GM18951 (cell line): ENCODE data around the gene CRHR1.

Experiments used
- POLR2A ChIP-seq: IDR thresholded peaks from 4 replicates; pipeline ENCODE4 v1.6.1; 2011; ENCODE audit warnings: mild to moderate bottlenecking; ENCODE audit not compliant: insufficient read length, insufficient read depth; ENCODE audit errors: extremely low read depth
- in situ Hi-C: fragments of 300-500 bp; cut with MboI; formaldehyde crosslinking; loops from one replicate; pipeline ENCODE4 v1.12.0; 2022; ENCODE audit warnings: low sequenced_read_pairs, mixed read lengths, inconsistent platforms; ENCODE audit not compliant: unreplicated experiment

Gene CRHR1

DNA sequence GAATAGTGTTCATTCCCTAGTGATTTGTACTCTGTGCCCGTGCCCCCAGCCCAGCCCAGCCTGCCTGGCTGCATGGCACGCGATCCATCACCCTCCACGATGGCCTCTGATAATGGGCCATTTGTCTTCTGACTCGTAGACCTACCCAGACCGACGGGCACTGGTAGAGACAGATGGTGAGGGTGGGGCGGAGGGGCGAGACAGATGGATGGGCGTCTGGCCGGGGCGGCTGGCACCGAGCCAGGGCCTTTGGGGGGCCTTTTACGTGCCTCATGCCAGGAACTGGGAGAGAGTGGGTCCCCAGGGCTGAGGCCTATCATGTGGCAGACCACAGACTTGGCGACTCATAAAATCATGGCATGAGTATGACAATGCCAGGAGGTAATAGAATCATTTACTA lies 25.4 kb downstream of the CRHR1 start:
- no peak for TF ChIP-seq POLR2A
- in situ Hi-C loops: no loop called here

DNA sequence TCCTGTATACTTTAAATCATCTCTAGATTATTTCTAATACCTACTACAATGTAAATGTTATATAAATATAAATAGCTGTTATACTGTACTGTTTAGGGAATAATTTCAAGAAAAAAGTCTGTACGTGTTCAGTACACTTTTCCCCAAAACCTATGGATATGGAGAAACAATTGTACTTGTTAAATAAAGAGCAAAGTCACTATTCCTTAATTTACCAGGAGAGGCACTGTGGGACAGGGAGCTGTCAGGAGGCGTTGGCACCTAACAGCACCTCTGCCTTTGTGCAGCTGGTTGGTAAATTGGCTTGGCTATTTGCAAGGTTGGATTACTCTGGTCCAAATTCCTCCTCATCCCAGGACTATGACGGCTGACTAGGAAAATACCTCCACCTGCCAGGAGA lies 28.0 kb downstream of the CRHR1 start:
- TF ChIP-seq POLR2A: no peak
- in situ Hi-C loops: no loop called here

DNA sequence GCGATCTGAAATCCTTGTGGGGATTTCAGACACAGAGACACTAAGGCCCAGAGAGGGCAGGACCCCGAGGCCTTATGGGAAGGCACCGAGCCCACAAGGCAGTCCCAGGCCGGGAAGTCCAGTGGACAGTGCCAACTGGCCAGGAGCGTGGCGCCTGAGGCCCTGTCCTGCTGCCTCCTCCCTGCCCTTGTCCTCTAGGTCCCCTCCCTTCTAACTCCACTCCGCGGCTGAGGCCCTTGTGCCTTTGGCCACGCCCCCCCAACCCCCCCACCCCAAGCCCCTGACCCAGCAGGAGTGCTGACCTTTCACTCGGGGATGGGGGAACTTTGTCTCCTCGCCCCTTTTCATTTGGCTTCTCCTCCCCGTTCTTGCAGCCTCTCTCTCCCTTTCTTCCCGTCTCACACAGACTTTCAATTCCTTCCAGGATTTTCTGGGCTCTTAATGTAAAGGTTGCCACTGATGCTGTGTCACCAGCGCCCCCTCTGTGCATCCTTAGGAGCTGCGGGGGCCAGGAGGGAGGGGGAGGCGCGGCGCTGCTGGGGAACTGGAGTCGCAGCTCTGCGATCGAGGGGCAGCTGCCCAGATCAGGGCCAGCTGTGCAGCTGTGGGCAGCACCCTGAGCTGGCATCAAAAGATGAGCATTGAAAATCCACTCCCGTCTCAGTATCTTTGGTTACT lies 29.1 kb downstream of the CRHR1 start:
- TF ChIP-seq POLR2A: no peak
- in situ Hi-C loops: no loop called here

DNA sequence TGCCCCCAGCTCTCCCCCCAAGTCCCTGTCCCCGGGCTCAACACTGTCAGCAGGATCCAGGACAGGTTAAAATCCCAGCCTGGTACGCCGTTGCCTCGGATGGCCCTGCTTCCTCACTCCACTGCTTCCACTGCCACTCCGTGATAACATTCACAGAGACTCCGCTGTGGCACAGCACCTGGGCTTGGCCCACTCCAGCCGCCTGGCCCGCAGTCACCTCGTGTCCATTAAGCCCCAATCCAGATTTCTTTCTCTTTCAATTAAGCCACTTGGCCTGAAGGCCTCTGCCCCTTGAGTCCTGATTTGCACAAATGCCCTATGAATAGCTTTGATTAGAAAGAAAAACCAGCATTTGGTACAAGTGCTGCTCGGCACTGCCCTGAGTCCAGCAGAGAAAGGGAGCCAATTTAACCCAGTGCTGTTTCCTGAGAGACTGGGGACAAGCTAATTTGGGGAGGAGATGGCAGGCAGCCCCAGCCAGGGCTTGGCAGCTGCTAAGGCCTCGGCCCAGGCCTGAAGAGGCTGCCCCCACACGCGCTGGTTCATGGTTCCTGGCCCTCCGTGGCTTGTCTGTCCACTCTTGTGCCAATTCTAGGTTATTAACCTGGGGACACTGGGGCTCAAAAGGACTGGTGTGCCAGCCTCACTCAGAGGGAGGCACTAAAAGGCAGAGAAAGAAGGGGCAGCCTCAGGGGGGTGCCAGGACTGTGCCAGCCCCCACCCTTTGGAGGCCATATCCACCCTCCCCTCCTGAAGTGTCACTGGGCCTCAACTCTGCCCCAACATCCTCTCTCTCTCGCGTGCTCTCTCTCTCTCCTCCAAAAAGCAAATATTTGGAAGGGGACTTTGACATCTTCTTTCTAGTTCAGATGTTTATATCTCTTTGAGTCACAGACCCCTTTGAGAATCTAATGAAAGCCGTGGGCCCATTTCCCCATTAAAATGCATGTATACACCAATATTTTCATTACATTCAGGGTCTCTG lies 30.8 kb downstream of the CRHR1 start:
- TF ChIP-seq POLR2A: no peak
- in situ Hi-C loops: no loop called here

DNA sequence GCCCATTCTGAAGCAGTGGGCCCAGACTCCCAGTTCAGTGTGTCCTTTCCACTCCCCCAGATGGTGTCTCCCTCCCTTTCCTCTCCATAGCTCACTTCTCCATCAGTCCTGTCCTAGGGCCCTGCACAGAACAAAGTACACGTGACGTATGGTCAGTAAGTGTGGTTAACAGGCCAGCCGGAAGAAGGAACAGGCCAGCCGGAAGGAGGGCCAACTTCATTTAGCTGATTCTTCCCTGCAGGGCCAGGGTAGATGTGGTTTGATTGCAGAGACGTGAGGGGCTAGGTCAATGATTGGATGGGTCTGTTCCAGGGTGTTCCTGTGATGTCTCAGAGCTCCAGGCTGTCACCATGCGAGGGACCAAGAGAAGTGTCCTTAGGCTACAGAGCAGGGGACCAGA lies 31.6 kb downstream of the CRHR1 start:
- in situ Hi-C loops: no loop called here
- no peak for TF ChIP-seq POLR2A

DNA sequence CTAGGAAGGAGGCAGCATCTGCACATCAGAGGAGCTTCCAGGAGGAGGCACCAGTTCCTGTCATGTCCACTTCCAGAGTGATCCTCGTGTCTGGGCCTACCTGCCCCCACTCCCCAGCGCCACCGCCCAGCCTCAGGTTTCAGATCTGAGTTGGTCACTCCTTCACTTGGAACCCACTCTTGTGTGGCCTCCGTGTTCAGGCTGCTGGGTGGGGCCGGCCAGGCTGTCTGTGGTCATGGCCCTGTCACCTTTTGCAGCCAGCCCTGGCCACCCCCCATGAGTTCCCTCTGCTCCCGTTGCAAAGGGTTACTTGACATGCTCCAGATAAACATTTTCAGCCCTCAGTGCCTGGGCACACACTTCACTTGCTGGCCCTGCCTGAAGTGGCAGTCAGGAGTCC lies 33.9 kb downstream of the CRHR1 start:
- TF ChIP-seq POLR2A: no peak
- in situ Hi-C loops: no loop called here

DNA sequence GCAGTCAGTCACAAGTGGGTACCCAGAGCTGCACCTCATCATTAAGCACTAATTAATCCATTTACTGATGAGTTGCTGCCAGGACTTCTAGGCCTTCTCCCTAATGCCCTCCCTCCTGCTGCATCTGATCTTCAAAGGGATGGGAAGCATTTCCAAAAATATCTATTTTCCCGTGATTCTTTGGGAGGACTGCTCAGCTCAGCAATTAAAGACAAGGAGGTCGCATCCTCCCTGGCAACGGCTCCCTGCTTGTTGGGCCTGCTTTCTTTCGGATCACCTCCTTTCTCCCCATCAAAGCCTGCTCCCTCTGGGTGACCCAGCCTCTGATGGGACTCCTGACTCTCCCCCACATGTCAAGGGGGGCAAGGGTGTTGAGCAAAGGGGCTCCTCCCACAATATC lies 34.6 kb downstream of the CRHR1 start:
- no peak for TF ChIP-seq POLR2A
- in situ Hi-C loops: no loop called here

DNA sequence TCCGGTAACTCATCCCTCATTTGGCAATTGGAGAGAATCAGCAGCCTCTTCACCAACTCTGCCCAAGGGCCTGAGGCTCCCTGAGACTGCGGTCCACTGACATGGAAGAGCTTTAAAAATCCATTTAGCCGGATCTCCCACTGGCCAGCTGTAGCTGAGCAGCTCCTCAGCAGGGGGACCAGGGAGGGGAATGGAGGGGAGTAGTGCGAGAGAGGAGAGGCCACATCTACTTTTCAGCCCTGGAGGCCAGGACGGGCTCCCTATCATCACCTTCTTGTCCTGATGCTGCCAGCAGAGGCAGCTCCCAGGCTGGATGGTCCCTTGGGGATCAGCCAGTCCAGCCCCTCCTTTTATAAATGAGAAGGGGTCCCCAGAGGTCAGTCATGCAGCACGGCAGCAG lies 35.5 kb downstream of the CRHR1 start:
- in situ Hi-C loops: loop anchor here (10.0 kb wide), 1 partner anchor 175 kb away; no protein-coding TSS in a partner anchor
- no peak for TF ChIP-seq POLR2A

DNA sequence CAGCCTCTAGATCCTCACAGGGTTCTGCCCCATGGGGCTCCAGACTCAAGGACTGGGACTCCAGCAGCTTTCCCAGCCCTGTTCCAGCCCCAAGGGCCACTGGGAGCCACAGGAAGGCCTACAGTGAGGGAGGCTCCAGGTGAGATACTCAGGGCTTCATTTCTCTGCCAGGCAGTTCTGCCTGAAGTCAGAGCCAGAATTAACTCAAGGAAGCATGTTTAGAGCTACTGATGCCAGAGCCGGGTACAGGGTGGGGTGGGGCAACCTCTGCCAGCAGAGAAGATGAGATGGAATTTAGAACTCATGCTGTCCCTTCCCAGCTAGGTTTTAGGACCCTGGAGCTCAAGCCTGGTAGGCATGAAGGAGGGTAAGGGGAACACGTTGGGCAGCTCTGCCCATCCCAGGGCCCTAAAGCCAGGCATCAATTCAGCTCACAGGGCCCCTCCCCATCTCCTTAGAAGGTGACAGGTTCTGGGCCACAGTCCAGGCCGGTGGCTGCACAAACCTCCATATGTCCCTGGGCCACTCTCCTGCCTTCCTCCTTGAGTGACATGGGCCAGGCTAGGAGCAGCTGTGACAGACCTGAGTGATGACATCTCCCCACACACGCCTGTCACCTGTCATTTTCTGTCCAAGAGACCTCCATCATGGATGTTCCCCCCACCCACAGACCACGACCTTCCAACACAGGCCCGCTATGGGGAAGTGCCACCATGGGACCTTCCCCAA lies 36.1 kb downstream of the CRHR1 start:
- in situ Hi-C loops: loop anchor here (10.0 kb wide), 1 partner anchor 175 kb away; no protein-coding TSS in a partner anchor
- TF ChIP-seq POLR2A: no peak

DNA sequence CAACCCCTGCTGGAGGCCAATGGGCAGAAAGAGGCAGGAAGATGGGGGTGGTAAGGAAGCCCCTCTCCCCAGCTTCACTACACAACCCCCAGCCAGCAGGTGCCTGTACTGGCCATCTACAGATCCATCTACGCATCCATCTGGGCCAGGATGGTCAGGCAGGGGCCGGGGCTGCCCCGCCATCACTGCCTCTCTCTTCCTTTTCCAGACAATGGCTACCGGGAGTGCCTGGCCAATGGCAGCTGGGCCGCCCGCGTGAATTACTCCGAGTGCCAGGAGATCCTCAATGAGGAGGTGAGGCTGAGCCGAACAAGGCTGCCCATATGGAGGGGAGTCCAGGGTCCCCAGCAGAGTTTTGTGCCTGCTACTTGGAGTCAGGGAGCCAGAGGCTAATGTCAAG lies 37.0 kb downstream of the CRHR1 start:
- in situ Hi-C loops: loop anchor here (10.0 kb wide), 1 partner anchor 176 kb away; no protein-coding TSS in a partner anchor
- TF ChIP-seq POLR2A: no peak

DNA sequence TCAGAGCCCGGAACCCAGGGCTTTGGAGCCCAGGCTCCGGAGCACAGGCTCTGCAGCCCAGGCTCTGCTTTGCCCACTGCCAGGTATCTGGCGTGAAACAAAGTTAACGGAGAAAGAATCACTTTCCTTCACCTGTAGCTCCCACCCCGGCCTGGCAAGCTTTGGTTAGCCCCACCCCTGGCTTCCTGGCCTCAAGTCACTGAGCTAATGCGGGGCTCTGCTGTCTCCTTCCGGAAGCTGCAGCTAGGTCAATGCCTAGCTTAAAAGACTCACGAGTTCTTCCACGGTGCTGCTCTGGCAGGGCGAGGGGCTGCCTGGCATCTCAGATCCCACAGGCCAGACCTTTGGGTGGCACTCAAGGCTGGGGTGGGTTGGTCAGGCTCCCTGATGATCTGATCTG lies 39.5 kb downstream of the CRHR1 start:
- TF ChIP-seq POLR2A: no peak
- in situ Hi-C loops: loop anchor here (10.0 kb wide), 1 partner anchor 179 kb away; no protein-coding TSS in a partner anchor

DNA sequence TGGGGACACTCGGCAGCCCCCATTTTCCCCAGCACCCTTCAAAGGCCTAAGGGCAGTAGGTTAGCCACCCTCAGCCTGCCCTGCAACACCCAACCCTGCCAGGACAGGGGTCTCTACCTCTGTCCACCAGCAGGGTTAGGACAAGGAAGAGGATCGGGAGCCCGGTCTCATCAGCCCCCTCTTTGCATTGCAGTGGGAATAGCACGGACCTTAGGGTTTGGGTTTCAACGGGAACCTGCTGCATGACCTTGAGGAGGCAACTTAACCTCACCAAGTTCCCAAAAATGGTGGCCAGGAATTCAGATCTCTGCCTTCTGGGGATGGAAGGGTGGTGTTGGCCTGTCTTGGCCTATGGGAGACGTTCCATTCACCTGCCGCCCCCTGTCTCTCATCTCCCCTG lies 40.4 kb downstream of the CRHR1 start:
- no peak for TF ChIP-seq POLR2A
- in situ Hi-C loops: loop anchor here (10.0 kb wide), 1 partner anchor 180 kb away; no protein-coding TSS in a partner anchor
